CD4-positive, alpha-beta T cell (primary cell): ENCODE data around the gene FBN3. TPM values are rescaled to one million over a fixed set of nuclear protein-coding genes. Genes with fewer than 3 reads are reported as not detected.

Experiments
- ATAC-seq: fragments of 200-7000 bp; cut with Tn5 transposase; one replicate; pipeline ENCODE4 v1.10.0; 2022; ENCODE audit warnings: mild to moderate bottlenecking; ENCODE audit not compliant: poor library complexity
- CTCF ChIA-PET: fragments of 350-600 bp; sonication (Branson Sonifier 250); formaldehyde crosslinking; loops from one replicate; lab custom pipeline; 2021; ENCODE audit warnings: antibody characterized with exemption, inconsistent platforms; lab: Charles Lee
- POLR2A ChIA-PET: fragments of 350-600 bp; sonication (Branson Sonifier 250); formaldehyde crosslinking; loops from one replicate; lab custom pipeline; 2021; ENCODE audit warnings: antibody characterized with exemption, inconsistent platforms; lab: Charles Lee
- DNase-seq, 14 experiments: peaks; one replicate each; pipeline ENCODE4 v3.0.0-alpha.2; 2013 to 2020; ENCODE audit warnings: mixed read lengths in 2 of 14
- H3K27ac ChIP-seq, 2 donors: one replicate each; pipeline versions ENCODE4 v1.5.1 to v1.7.0; 2013; ENCODE audit warnings: low read length in 2 of 2, low read depth in 1 of 2, mild to moderate bottlenecking in 1 of 2
- H3K27me3 ChIP-seq, 2 experiments: 1 replicate in 1 of 2; 2 replicates in 1 of 2; pipeline versions ENCODE4 v1.6.1 to v1.7.0; 2013; ENCODE audit warnings: low read length in 2 of 2, control low read depth in 1 of 2, mild to moderate bottlenecking in 1 of 2, moderate library complexity in 1 of 2; ENCODE audit not compliant: insufficient read depth in 2 of 2, control insufficient read depth in 1 of 2
- H3K36me3 ChIP-seq: one replicate; pipeline ENCODE4 v1.6.1; 2013; ENCODE audit warnings: low read length, control low read depth; ENCODE audit not compliant: insufficient read depth
- H3K4me1 ChIP-seq: one replicate; pipeline ENCODE4 v1.6.1; 2013; ENCODE audit warnings: low read length, control low read depth; ENCODE audit not compliant: insufficient read depth
- H3K4me3 ChIP-seq: one replicate; pipeline ENCODE4 v1.5.1; 2013; ENCODE audit warnings: mild to moderate bottlenecking, low read length, moderate library complexity
- H3K9me3 ChIP-seq, 2 experiments: 1 replicate in 1 of 2; 2 replicates in 1 of 2; pipeline versions ENCODE4 v1.6.1 to v1.7.0; 2013; ENCODE audit warnings: low read length in 2 of 2, mild to moderate bottlenecking in 2 of 2, control low read depth in 1 of 2, moderate library complexity in 1 of 2; ENCODE audit not compliant: control insufficient read depth in 1 of 2, insufficient read depth in 1 of 2
- H3K27ac Mint-ChIP-seq: one replicate; pipeline ENCODE4 v1.8.0; 2020; ENCODE audit warnings: mixed read lengths
- H3K27me3 Mint-ChIP-seq: one replicate; pipeline ENCODE4 v1.8.0; 2021; ENCODE audit warnings: mixed read lengths
- H3K36me3 Mint-ChIP-seq: one replicate; pipeline ENCODE4 v1.8.0; 2021; ENCODE audit warnings: low read depth, mixed read lengths
- H3K4me1 Mint-ChIP-seq: one replicate; pipeline ENCODE4 v1.8.0; 2021; ENCODE audit warnings: low read depth, mixed read lengths
- H3K4me3 Mint-ChIP-seq: one replicate; pipeline ENCODE4 v1.8.0; 2020; ENCODE audit warnings: mild to moderate bottlenecking, mixed read lengths
- H3K9me3 Mint-ChIP-seq: one replicate; pipeline ENCODE4 v1.8.0; 2020; ENCODE audit warnings: mixed read lengths
- intact Hi-C, 2 experiments: fragments of 100-400 bp; cut with DNase I in 1 of 2; cut with micrococcal nuclease in 1 of 2; formaldehyde crosslinking; loops; one replicate each; pipeline versions ENCODE4 v1.15.1 to v1.9.0; 2023 to 2025; cut with DNase I, micrococcal nuclease
- total RNA-seq, 174 experiments: library from RNA in 2 of 174; stranded (reverse) in 2 of 174; gene quantifications; one replicate each; pipeline ENCODE4 v1.2.3 and lab custom pipeline; 2021 to 2026
- TF ChIP-seq, protein P1 (sequence below): fragments of 200-600 bp; IDR thresholded peaks from one replicate; pipeline ENCODE4 v1.8.0; 2022; ENCODE audit warnings: antibody characterized with exemption, mild to moderate bottlenecking

FBN3 gene
- total RNA-seq, 2 experiments from 2014 or later: not detected

DNA sequence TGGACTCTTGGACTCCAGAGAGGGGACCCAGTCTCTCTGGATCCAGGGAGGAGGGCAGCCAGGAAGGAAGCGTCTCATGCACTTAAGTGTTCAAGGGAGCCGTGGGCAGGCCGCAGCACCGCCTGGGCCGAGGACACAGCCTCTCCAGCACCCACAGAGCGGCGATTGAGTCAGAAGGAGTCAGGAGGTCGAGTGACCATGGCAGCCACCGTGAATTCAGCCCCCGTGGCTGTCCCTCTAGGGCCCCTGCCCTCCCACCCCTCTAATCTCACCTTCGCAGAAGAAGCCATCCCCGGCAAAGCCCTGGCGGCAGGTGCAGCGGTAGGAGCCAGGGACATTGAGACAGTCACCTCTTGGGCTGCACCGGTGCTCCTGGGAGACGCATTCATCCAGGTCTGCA, 38.0 kb downstream of the FBN3 start:
- no peak overlapping the region for H3K4me3 Mint-ChIP-seq
- TF ChIP-seq, protein P1, sequence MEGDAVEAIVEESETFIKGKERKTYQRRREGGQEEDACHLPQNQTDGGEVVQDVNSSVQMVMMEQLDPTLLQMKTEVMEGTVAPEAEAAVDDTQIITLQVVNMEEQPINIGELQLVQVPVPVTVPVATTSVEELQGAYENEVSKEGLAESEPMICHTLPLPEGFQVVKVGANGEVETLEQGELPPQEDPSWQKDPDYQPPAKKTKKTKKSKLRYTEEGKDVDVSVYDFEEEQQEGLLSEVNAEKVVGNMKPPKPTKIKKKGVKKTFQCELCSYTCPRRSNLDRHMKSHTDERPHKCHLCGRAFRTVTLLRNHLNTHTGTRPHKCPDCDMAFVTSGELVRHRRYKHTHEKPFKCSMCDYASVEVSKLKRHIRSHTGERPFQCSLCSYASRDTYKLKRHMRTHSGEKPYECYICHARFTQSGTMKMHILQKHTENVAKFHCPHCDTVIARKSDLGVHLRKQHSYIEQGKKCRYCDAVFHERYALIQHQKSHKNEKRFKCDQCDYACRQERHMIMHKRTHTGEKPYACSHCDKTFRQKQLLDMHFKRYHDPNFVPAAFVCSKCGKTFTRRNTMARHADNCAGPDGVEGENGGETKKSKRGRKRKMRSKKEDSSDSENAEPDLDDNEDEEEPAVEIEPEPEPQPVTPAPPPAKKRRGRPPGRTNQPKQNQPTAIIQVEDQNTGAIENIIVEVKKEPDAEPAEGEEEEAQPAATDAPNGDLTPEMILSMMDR: no peak
- ChIA-PET CTCF (no interaction called here), POLR2A (no interaction called here)
- Histone ChIP-seq H3K4me1 (no peaks in the 10 kb centered on the region), H3K36me3 (no peaks in the 10 kb centered on the region), H3K9me3 (peaks cover 0 to 39% of the 10 kb centered on the region in 2 experiments), H3K27me3 (peaks cover 18 to 20% of the 10 kb centered on the region in 2 experiments), H3K4me3 (no peak overlapping the region), H3K27ac (no peak overlapping the region)
- no peak for DNase-seq
- no peaks in the 10 kb centered on the region for H3K9me3 Mint-ChIP-seq
- H3K27ac Mint-ChIP-seq: no peak overlapping the region
- peaks cover 18% of the 10 kb centered on the region for H3K27me3 Mint-ChIP-seq
- intact Hi-C loops: no loop called here
- no peak for ATAC-seq
- H3K36me3 Mint-ChIP-seq: no peaks in the 10 kb centered on the region
- H3K4me1 Mint-ChIP-seq: no peaks in the 10 kb centered on the region

DNA sequence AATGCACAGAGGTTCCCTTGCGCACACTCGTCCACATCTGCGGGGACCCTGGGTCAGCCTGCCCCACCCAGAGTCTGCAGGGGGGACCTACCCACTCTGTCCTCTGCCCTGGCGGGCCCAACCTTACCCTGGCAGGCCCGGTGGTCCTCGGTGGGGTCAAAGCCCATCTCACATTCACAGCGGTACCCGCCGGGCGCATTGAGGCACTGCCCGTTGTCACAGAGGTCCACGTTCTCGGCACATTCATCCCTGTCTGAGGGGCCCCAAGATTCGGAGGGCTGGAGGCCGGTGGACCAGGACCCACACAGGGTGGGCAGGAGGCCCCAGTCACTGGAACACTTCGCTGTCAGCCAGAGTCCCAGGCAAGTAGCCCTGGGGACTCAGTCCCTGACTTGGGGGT, 38.5 kb downstream of the FBN3 start:
- Histone ChIP-seq H3K9me3 (peaks cover 0 to 39% of the 10 kb centered on the region in 2 experiments), H3K27ac (no peak overlapping the region), H3K27me3 (peaks cover 20 to 23% of the 10 kb centered on the region in 2 experiments), H3K4me1 (no peaks in the 10 kb centered on the region), H3K36me3 (no peaks in the 10 kb centered on the region), H3K4me3 (no peak overlapping the region)
- H3K4me3 Mint-ChIP-seq: no peak overlapping the region
- no peaks in the 10 kb centered on the region for H3K4me1 Mint-ChIP-seq
- CTCF ChIA-PET: no interaction called here
- H3K27ac Mint-ChIP-seq: no peak overlapping the region
- ATAC-seq: no peak
- H3K36me3 Mint-ChIP-seq: no peaks in the 10 kb centered on the region
- POLR2A ChIA-PET: no interaction called here
- no peak for DNase-seq
- no peaks in the 10 kb centered on the region for H3K9me3 Mint-ChIP-seq
- TF ChIP-seq, protein P1: no peak
- H3K27me3 Mint-ChIP-seq: peaks cover 18% of the 10 kb centered on the region
- intact Hi-C loops: no loop called here

DNA sequence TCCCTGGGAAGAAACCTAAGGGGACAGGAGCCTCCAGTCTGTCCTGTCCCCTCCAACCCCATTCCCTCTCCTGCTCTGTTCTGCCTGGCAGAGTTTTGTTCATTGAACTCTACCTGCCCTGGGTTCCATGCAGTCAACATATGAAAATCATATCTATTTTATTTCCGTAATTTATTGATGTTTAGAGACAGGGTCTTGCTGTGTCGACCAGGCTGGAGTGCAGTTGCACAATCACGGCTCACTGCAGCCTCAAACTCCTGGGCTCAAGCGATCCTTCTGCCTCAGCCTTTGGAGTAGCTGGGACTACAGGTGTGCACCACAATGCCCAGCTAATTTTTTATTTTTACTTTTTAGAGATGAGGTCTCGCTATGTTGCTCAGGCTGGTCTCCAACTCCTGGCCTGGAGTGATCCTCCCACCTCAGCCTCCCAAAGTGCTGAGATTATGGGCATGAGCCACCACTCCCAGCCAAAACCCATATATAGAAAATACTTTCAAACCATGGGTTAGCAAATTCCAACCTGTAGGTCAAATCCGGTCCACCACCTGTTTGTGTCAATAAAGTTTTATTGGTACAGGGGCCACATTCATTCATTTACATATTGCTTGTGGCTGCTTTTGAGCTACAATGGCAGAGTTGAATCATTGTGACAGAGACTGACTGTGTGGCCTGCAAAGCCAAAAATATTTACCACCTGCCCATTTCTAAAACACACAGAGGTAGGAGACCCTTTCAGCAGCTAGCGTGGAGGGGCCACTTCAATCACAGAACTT, 39.3 kb downstream of the FBN3 start:
- Mint-ChIP-seq H3K9me3 (no peaks in the 10 kb centered on the region), H3K27ac (no peak overlapping the region), H3K27me3 (peaks cover 18% of the 10 kb centered on the region), H3K36me3 (no peaks in the 10 kb centered on the region), H3K4me1 (no peaks in the 10 kb centered on the region), H3K4me3 (no peak overlapping the region)
- CTCF ChIA-PET: no interaction called here
- Histone ChIP-seq H3K9me3 (peaks cover 0 to 35% of the 10 kb centered on the region in 2 experiments), H3K4me3 (no peak overlapping the region), H3K27ac (no peak overlapping the region), H3K36me3 (no peaks in the 10 kb centered on the region), H3K27me3 (peaks cover 20 to 23% of the 10 kb centered on the region in 2 experiments), H3K4me1 (no peaks in the 10 kb centered on the region)
- intact Hi-C loops: no loop called here
- TF ChIP-seq, protein P1: no peak
- DNase-seq (no peak), ATAC-seq (no peak)
- POLR2A ChIA-PET: no interaction called here
